DND-41 (cell line): Measurements from ENCODE around the gene NUDT7.

ENCODE experiments used
- EZH2 ChIP-seq: IDR thresholded peaks from 3 replicates; pipeline ENCODE4 v1.6.1; 2012; ENCODE audit warnings: borderline replicate concordance, low read depth, mild to moderate bottlenecking, moderate library complexity, low read length, inconsistent platforms; ENCODE audit not compliant: severe bottlenecking
- TF ChIP-seq, protein P1 (sequence below): IDR thresholded peaks from 2 replicates; pipeline ENCODE4 v1.5.1; 2012; ENCODE audit warnings: borderline replicate concordance, low read length, moderate library complexity, mild to moderate bottlenecking; ENCODE audit not compliant: poor library complexity, severe bottlenecking; ENCODE audit errors: extremely low read depth

DNA sequence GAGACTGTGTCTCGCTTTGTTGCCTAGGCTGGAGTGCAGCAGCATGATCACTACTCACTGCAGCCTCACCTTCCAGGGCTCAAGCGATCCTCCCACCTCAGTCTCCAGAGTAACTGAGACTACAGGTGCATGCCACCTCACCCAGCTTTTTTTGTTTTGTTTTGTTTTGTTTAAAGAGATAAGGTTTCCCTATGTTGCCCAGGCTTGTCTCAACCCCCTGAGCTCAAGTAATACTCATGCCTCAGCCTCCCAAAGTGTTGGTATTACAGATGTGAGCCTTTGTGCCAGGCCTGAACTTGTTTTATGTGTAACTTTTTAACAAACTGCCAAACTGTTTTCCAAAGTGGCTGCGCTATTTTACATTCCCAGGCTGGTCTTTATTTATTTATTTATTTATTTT lies 41.8 kb upstream of the NUDT7 start:
- TF ChIP-seq, protein P1, sequence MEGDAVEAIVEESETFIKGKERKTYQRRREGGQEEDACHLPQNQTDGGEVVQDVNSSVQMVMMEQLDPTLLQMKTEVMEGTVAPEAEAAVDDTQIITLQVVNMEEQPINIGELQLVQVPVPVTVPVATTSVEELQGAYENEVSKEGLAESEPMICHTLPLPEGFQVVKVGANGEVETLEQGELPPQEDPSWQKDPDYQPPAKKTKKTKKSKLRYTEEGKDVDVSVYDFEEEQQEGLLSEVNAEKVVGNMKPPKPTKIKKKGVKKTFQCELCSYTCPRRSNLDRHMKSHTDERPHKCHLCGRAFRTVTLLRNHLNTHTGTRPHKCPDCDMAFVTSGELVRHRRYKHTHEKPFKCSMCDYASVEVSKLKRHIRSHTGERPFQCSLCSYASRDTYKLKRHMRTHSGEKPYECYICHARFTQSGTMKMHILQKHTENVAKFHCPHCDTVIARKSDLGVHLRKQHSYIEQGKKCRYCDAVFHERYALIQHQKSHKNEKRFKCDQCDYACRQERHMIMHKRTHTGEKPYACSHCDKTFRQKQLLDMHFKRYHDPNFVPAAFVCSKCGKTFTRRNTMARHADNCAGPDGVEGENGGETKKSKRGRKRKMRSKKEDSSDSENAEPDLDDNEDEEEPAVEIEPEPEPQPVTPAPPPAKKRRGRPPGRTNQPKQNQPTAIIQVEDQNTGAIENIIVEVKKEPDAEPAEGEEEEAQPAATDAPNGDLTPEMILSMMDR: no peak
- TF ChIP-seq EZH2: no peak
